Aorta (tissue), 5 donors: Measurements from ENCODE around the gene OLFM1. TPM values are rescaled to one million over a fixed set of nuclear protein-coding genes. Genes with fewer than 3 reads are reported as not detected.

Experiments
- ATAC-seq: fragments of 200-7000 bp; cut with Tn5 transposase; one replicate; pipeline ENCODE4 v1.9.1; 2022; ENCODE audit warnings: moderate library complexity; ENCODE audit not compliant: low FRiP score
- DNase-seq, 2 donors: peaks; one replicate each; pipeline ENCODE4 v3.0.0-alpha.2; 2020
- H3K27ac ChIP-seq, 2 donors: one replicate each; pipeline ENCODE4 v1.5.1; 2013; ENCODE audit warnings: low read length in 2 of 2, mild to moderate bottlenecking in 2 of 2, moderate library complexity in 2 of 2, control low read depth in 1 of 2, inconsistent platforms in 1 of 2, low read depth in 1 of 2
- H3K27me3 ChIP-seq, 2 donors: one replicate each; pipeline ENCODE4 v1.6.1; 2013; ENCODE audit warnings: control low read depth in 1 of 2, low read length in 1 of 2, mild to moderate bottlenecking in 1 of 2, moderate library complexity in 1 of 2; ENCODE audit not compliant: insufficient read depth in 2 of 2, control insufficient read depth in 1 of 2
- H3K36me3 ChIP-seq, 2 donors: one replicate each; pipeline ENCODE4 v1.6.1; 2013; ENCODE audit warnings: control low read depth in 1 of 2, low read length in 1 of 2, mild to moderate bottlenecking in 1 of 2; ENCODE audit not compliant: insufficient read depth in 2 of 2, control insufficient read depth in 1 of 2
- H3K4me1 ChIP-seq, 2 donors: one replicate each; pipeline ENCODE4 v1.6.1; 2013; ENCODE audit warnings: low read length in 2 of 2, control low read depth in 1 of 2, mild to moderate bottlenecking in 1 of 2, moderate library complexity in 1 of 2; ENCODE audit not compliant: insufficient read depth in 2 of 2, control insufficient read depth in 1 of 2
- H3K4me3 ChIP-seq, 2 donors: one replicate each; pipeline ENCODE4 v1.5.1; 2013; ENCODE audit warnings: low read length in 2 of 2, control low read depth in 1 of 2, mild to moderate bottlenecking in 1 of 2
- H3K9me3 ChIP-seq: one replicate; pipeline ENCODE4 v1.6.1; 2013; ENCODE audit warnings: mild to moderate bottlenecking, low read length; ENCODE audit not compliant: control insufficient read depth
- WGBS, 2 donors: extraction: QIAGEN DNeasy Blood & Tissue Kit; methylation state at CpG; one replicate each; pipeline ENCODE4 v1.1.7; 2013; 5-methylcytosine and 5-hydroxymethylcytosine counted together
- intact Hi-C, 2 donors: fragments of 100-400 bp; cut with DNase I; formaldehyde crosslinking; loops; one replicate each; pipeline versions ENCODE4 v1.14.2 to v1.15.0; 2022
- polyA plus RNA-seq, 2 donors: library from polyadenylated mRNA; stranded (reverse); fragments of 200-250 nt; gene quantifications; one replicate each; pipeline ENCODE4 v1.2.3, GENCODE V29; 2013
- total RNA-seq, 2 donors: library from RNA; stranded (reverse); fragmentation: NEBNext Ultra II Directional; extraction: Animal tissue kit (Norgen Biotek cat#: 25700); gene quantifications; one replicate each; pipeline ENCODE4 v1.2.1, GENCODE V29; 2021
- donor health status: healthy with polysubstance abuse.
- donor health status: Bipolar disorder and iron deficiency.
- donor health status: DM: no; HTN: no; CAD: no.
- donor health status: DM: no; HTN: no; CAD: no.
- donor health status: DM: yes; HTN: yes; CAD: no.

OLFM1 gene
- total and polyA plus RNA-seq, 4 donors, result 3.5 to 63.0 (median 14.8) TPM

- intact Hi-C loops, result no loop called here
- Histone ChIP-seq H3K27ac (no peak overlapping the region), H3K4me3 (no peak overlapping the region), H3K27me3 (no peaks in the 10 kb centered on the region), H3K36me3 (no peaks in the 10 kb centered on the region), H3K9me3 (peaks cover 3% of the 10 kb centered on the region), H3K4me1 (no peaks in the 10 kb centered on the region)
- WGBS, 2 donors, result 41 to 43% methylated on average over 17 of the region's 17 CpGs
- no peak for DNase-seq
- no peak for ATAC-seq
Measured at GRCh38 chr9:135152614-135153334, 65.3 kb downstream of the OLFM1 start.

DNA sequence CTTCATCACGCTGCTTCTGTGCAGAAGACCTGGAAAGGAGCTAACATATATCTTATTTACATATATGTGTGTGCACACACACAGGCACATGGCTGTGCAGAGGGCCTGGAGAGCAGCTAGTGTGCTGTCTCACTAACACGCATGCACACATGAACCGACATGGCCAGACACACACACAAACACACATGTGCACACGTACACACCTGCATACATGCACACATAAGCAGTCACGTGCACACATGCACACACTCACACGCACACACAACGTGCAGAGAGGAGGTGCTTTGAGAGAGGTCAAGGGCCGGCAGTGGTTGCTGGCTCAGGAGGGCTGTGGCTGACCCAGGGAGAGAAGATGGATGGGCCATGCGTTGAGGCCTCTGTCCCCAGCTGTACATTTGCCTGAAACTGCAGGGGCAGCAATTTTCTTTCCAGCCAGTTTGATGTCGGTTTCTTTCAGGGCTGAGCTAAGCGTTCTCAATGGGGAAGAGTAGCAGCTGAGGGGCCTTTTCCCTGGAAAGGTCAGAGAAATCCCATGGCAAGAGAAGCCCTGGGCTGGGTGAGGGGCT is 66.7 kb downstream of the OLFM1 start:
- peaks cover 3% of the 10 kb centered on the region for H3K9me3 ChIP-seq
- no peak for DNase-seq
- WGBS, 2 donors, result 56 to 58% methylated on average over 11 of the region's 11 CpGs
- no peak for ATAC-seq
- H3K4me1 ChIP-seq, result no peaks in the 10 kb centered on the region
- H3K27me3 ChIP-seq, result no peaks in the 10 kb centered on the region
- no peak overlapping the region for H3K27ac ChIP-seq
- no peaks in the 10 kb centered on the region for H3K36me3 ChIP-seq
- H3K4me3 ChIP-seq, result no peak overlapping the region
- intact Hi-C loops, result no loop called here

GRCh38 chr9:135155396-135155795 is 67.9 kb downstream of the OLFM1 start:
- DNase-seq (no peak), ATAC-seq (no peak)
- H3K4me3 ChIP-seq, result no peak overlapping the region
- H3K27me3 ChIP-seq, result no peaks in the 10 kb centered on the region
- H3K27ac ChIP-seq, result no peak overlapping the region
- no peaks in the 10 kb centered on the region for H3K4me1 ChIP-seq
- H3K9me3 ChIP-seq, result peaks cover 2% of the 10 kb centered on the region
- intact Hi-C loops, result no loop called here
- no peaks in the 10 kb centered on the region for H3K36me3 ChIP-seq
- WGBS, 2 donors, result 75 to 84% methylated on average over 6 of the region's 6 CpGs

DNA sequence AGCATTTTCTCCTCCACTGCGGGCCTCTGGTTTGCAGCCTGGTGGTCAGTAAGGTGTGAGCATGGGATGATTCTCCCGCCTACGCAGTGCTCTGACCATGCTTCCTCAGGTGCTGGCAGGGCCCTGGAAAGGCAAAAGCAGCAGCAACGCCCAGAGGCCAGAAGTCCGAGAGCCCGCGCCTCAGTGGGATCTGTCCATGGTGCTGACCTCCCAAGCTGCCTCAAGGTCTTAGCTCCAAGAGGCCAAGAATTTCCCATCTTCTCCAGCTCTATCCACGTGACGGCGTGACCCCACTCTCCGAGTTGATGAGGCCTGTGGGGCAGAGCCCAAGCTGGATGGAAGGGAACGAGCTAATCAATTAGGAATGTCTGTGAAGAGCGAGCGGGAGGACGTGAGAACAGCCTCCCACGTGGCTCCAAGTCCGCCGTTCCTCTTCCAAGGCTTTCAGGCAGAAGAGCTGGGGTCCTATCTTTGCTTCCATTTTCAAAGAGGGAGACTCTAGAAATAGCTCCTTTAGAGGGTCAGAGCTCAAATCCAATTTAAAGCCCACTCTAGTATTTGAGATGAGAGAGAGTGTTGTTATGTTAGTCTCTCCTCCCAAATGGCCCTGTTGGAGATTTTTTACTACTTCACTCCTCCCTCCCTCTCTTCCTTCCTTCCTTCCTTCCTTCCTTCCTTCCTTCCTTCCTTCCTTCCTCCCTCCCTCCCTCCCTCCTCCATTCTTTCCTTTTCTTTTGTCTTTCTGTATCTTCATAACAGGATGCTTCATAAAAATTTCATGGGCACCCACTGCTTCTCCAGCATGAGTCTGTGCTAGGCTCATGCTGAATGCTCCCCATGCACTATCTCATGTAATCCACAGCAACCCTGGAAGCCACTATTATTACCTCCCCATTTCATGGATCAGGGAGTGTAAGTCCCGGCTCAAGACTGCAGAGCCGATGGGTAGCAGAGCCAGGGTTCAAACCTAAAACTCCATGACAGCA is 69.3 kb downstream of the OLFM1 start:
- DNase-seq, result no peak
- Histone ChIP-seq H3K27me3 (no peaks in the 10 kb centered on the region), H3K27ac (no peak overlapping the region), H3K9me3 (no peaks in the 10 kb centered on the region), H3K4me3 (no peak overlapping the region), H3K36me3 (no peaks in the 10 kb centered on the region), H3K4me1 (no peaks in the 10 kb centered on the region)
- 26 to 27% methylated on average over 20 of the region's 20 CpGs for WGBS, 2 donors
- no peak for ATAC-seq
- intact Hi-C loops, result no loop called here

DNA sequence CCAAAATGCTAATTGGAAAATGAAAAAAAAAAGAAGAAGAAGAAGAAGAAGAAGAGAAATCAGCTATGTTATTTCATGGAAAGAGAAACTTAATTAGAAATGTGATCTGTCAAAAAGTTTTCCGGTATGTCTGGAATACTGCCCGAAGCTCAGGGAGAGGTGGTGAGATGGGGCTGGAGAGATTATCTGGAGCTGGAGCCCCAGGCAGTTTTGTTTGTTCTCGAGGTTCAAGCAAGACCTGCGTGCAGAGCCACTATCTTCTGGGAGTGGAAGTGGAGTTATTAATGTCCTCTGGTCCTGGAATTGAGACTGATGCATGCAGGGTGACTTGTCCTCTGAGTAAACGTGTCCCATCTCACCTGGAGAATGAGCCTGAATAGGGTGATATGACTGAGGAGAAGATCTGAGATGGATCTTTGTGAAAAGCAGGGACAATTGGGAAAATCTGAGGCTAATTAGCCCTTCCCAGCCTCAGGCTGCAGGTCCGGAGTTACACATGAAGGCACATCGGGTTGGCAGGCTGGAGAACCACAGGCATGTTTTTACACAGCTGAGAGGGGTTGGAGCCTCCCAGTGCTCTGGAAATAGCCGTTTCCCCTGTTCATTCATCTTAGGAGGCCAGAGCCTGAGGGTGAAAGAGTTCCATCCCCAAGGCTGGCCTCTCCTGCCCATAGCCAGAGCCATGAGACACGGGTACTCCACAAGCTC is 70.5 kb downstream of the OLFM1 start:
- WGBS, 2 donors, result 68 to 70% methylated on average over 9 of the region's 9 CpGs
- ATAC-seq, result no peak
- Histone ChIP-seq H3K36me3 (no peaks in the 10 kb centered on the region), H3K27ac (no peak overlapping the region), H3K4me3 (no peak overlapping the region), H3K9me3 (no peaks in the 10 kb centered on the region), H3K27me3 (no peaks in the 10 kb centered on the region), H3K4me1 (no peaks in the 10 kb centered on the region)
- DNase-seq, result no peak
- intact Hi-C loops, result no loop called here

DNA sequence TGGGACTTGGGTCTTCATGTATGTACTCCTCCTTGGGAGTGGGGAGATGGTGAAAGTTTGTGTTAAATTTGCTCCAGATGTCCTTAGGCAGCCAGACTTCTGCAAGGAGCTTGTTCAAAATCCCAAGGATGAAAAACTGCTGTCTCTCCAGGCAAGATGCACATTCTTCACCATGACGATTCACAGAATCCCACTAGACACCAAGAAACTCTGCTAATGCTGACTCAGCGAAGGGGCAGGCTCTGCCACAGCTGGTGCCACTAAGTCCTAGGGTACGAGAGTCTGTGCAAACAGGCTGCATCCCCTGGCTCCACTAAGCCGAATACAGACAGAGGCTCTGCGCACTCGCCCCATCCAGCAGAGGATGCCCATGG is 71.1 kb downstream of the OLFM1 start:
- Histone ChIP-seq H3K4me3 (no peak overlapping the region), H3K27ac (no peak overlapping the region), H3K36me3 (no peaks in the 10 kb centered on the region), H3K4me1 (no peaks in the 10 kb centered on the region), H3K9me3 (no peaks in the 10 kb centered on the region), H3K27me3 (no peaks in the 10 kb centered on the region)
- no peak for ATAC-seq
- intact Hi-C loops, result no loop called here
- DNase-seq, result no peak
- 74 to 77% methylated on average over 6 of the region's 6 CpGs for WGBS, 2 donors

- H3K27me3 ChIP-seq, result no peaks in the 10 kb centered on the region
Measured at GRCh38 chr9:135159801-135160200, 72.3 kb downstream of the OLFM1 start.

GRCh38 chr9:135160862-135161261 is 73.4 kb downstream of the OLFM1 start:
- no peak for ATAC-seq
- no peak overlapping the region for H3K4me3 ChIP-seq
- intact Hi-C loops, result no loop called here
- no peaks in the 10 kb centered on the region for H3K27me3 ChIP-seq
- 68 to 83% methylated on average over 7 of the region's 7 CpGs for WGBS, 2 donors
- H3K9me3 ChIP-seq, result peaks cover 2% of the 10 kb centered on the region
- DNase-seq, result no peak
- no peaks in the 10 kb centered on the region for H3K36me3 ChIP-seq
- no peaks in the 10 kb centered on the region for H3K4me1 ChIP-seq
- H3K27ac ChIP-seq, result no peak overlapping the region

More at GRCh38 chr9:135159801-135160200, 72.3 kb downstream of the OLFM1 start:
- 79 to 83% methylated on average over 11 of the region's 11 CpGs for WGBS, 2 donors
- no peaks in the 10 kb centered on the region for H3K4me1 ChIP-seq
- H3K9me3 ChIP-seq, result peaks cover 2% of the 10 kb centered on the region
- H3K36me3 ChIP-seq, result no peaks in the 10 kb centered on the region
- no peak overlapping the region for H3K27ac ChIP-seq
- ATAC-seq, result no peak
- intact Hi-C loops, result no loop called here
- no peak overlapping the region for H3K4me3 ChIP-seq
- DNase-seq, result no peak
